ENCODE measurements around the gene RHO. TPM values are rescaled to one million over a fixed set of nuclear protein-coding genes. Genes with fewer than 3 reads are reported as not detected.

RHO gene
- total and polyA plus RNA-seq, 5 donors from 2014 or later = not detected

DNA sequence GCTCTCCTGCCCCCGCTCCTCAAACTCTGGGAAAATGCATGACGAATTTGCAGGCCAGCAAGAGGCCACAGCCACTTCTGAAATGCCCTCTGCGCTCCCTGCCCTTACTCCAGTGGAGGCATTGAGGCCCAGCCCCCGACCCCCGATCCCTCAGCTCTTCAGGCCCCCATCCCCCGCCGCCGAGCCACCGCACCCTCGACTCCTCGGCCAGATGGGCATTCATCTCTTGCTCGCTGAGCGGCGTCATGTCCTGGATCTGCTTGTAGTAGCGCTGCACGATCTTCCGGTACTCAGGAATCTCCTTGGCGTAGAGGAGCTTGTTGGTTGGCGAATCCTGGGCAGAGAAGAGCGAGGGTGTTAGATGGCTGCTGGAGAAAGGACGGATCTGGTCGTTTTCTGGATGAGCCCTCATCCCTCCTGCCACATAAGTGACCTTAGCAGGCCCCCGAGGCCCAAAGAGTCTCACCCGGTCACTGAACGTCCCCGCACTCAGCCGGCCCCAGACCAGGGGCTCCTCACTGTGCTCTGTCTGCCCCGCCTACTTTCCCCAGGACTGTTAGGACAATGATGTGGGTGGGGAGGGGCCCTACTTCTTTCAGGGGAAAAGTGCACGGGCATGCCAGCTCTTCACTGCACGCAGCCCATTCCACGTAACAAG is 28.6 kb downstream of the RHO start:
- Histone ChIP-seq H3K9me3 (ENCODE audit: control insufficient read depth in 2 of 2, low read length in 2 of 2) (no peaks in the 10 kb centered on the region), H3K4me1 (ENCODE audit: control insufficient read depth, insufficient read depth, low read length, poor library complexity, severe bottlenecking) (no peaks in the 10 kb centered on the region), H3K27ac (ENCODE audit: insufficient read depth, low read length, poor library complexity, severe bottlenecking) (no peak overlapping the region), H3K4me3 (ENCODE audit: low read depth, low read length) (no peak overlapping the region), H3K36me3 (ENCODE audit: control insufficient read depth, insufficient read depth, low read length) (no peaks in the 10 kb centered on the region), H3K27me3 (ENCODE audit: control insufficient read depth, insufficient read depth, low read length) (no peaks in the 10 kb centered on the region)
- DNase-seq (no peak), ATAC-seq (ENCODE audit: low read depth in 2 of 2) (no peak)
- Mint-ChIP-seq H3K27me3 (peaks cover 9% of the 10 kb centered on the region), H3K36me3 (no peaks in the 10 kb centered on the region), H3K9me3 (no peaks in the 10 kb centered on the region), H3K4me3 (no peak overlapping the region), H3K27ac (no peak overlapping the region), H3K4me1 (peaks cover 0 to 7% (median 5%) of the 10 kb centered on the region in 4 donors)

DNA sequence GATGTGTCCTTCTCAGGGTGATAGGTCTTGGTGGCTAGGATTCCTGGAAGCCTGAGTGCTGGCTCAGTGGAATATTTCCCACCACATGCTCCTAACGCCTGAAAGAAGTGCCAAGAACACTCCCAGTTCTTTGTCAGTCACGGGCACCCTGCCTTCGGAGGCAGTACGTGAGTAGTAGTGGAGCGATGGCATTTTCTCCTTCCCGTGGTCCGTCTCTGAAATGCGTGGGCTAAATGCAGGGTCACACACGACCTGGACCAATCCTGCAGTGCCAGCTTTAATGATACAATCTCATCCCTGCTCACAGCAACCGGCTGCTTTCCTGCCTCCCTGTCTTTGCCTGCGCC is 29.1 kb downstream of the RHO start:
- no peak overlapping the region for H3K27ac Mint-ChIP-seq
- no peak overlapping the region for H3K27ac ChIP-seq (ENCODE audit: insufficient read depth, low read length, poor library complexity, severe bottlenecking)
- peaks cover 9% of the 10 kb centered on the region for H3K27me3 Mint-ChIP-seq
- H3K9me3 ChIP-seq (ENCODE audit: control insufficient read depth in 2 of 2, low read length in 2 of 2) = no peaks in the 10 kb centered on the region
- H3K36me3 Mint-ChIP-seq = no peaks in the 10 kb centered on the region
- no peaks in the 10 kb centered on the region for H3K9me3 Mint-ChIP-seq
- DNase-seq (no peak), ATAC-seq (ENCODE audit: low read depth in 2 of 2) (no peak)
- H3K4me3 Mint-ChIP-seq = no peak overlapping the region
- H3K4me3 ChIP-seq (ENCODE audit: low read depth, low read length) = no peak overlapping the region
- no peaks in the 10 kb centered on the region for H3K36me3 ChIP-seq (ENCODE audit: control insufficient read depth, insufficient read depth, low read length)
- peaks cover 0 to 7% (median 5%) of the 10 kb centered on the region in 4 donors for H3K4me1 Mint-ChIP-seq
- H3K4me1 ChIP-seq (ENCODE audit: control insufficient read depth, insufficient read depth, low read length, poor library complexity, severe bottlenecking) = no peaks in the 10 kb centered on the region
- no peaks in the 10 kb centered on the region for H3K27me3 ChIP-seq (ENCODE audit: control insufficient read depth, insufficient read depth, low read length)

DNA sequence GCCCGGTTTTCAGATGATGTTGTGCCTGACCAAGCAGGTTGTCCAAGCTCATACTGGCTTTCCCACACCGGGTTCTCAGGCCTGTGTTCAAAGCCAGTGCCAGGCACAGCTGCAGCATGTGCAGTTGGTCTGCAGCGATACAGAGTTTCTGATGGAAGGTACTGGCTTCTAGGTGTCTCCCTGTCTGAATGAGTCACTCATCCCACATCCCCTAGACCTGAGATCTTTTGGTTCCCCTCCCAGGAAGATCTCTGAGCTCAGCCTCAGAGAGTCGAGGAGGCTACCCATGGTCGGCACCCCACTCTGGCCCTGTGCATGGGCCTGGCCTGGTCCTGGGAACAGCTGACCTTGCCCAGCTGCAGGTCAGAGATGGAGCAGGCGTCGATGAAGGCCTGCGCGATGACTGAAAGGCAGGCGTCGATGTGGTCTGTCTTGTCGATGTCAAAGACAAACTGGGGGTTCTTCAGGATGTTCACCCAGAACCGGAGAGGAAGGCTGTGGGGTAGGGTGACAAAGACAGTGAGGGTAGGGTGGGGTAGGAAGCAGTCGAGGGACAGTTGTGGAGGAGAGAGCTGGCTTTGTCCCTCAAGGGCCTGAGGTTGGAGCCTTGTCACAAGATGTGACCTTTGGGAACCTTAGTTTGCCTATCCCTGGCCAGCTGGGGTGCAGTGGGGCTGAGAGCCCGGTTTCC is 29.8 kb downstream of the RHO start:
- peaks cover 9% of the 10 kb centered on the region for H3K27me3 Mint-ChIP-seq
- no peaks in the 10 kb centered on the region for H3K36me3 Mint-ChIP-seq
- H3K4me3 Mint-ChIP-seq = no peak overlapping the region
- peaks cover 0 to 7% (median 5%) of the 10 kb centered on the region in 4 donors for H3K4me1 Mint-ChIP-seq
- ATAC-seq (ENCODE audit: low read depth in 2 of 2) (no peak), DNase-seq (no peak)
- Histone ChIP-seq H3K4me1 (ENCODE audit: control insufficient read depth, insufficient read depth, low read length, poor library complexity, severe bottlenecking) (no peaks in the 10 kb centered on the region), H3K9me3 (ENCODE audit: control insufficient read depth in 2 of 2, low read length in 2 of 2) (no peaks in the 10 kb centered on the region), H3K36me3 (ENCODE audit: control insufficient read depth, insufficient read depth, low read length) (no peaks in the 10 kb centered on the region), H3K27me3 (ENCODE audit: control insufficient read depth, insufficient read depth, low read length) (no peaks in the 10 kb centered on the region), H3K4me3 (ENCODE audit: low read depth, low read length) (no peak overlapping the region), H3K27ac (ENCODE audit: insufficient read depth, low read length, poor library complexity, severe bottlenecking) (no peak overlapping the region)
- H3K27ac Mint-ChIP-seq = no peak overlapping the region
- H3K9me3 Mint-ChIP-seq = no peaks in the 10 kb centered on the region

DNA sequence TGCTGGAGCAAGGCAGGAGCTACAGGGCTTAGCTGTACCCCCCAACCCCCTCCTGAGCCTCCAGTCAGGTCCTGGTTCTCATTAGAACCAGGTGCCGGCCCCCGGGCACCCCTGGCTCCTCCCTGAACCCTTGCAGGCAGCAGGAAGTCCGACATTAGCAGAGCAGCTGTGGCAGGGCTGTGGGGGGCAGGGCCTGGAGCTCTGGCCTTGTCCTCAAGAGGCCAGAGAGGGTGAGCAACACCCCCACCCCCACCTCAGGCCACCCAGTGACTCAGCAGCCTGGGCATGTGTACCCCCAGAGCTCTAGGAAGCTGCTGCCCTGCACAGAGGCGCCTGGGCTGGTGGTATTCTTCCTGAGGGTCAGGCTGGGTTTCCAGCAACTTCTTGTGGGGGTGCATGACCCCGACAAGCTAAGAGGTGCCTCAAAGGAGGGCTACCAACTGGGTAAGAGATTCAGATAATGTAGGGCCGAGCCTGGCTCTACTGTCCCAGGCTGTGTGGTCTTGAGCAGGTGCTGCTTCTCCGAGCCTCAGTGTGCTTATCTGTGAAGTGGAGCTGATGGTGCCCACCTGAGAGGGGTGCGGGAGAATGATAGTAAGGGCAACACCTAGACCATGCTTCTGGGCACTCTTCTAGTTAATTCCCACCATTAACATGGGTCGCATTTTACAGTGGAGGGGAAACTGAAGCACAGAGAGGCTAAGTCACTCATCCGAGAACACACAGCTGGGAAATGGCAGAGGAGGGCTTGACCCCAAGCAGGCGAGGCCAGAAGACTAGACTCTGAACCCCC is 30.5 kb downstream of the RHO start:
- no peak overlapping the region for H3K27ac Mint-ChIP-seq
- Histone ChIP-seq H3K27me3 (ENCODE audit: control insufficient read depth, insufficient read depth, low read length) (no peaks in the 10 kb centered on the region), H3K27ac (ENCODE audit: insufficient read depth, low read length, poor library complexity, severe bottlenecking) (no peak overlapping the region), H3K4me3 (ENCODE audit: low read depth, low read length) (no peak overlapping the region), H3K4me1 (ENCODE audit: control insufficient read depth, insufficient read depth, low read length, poor library complexity, severe bottlenecking) (no peaks in the 10 kb centered on the region), H3K9me3 (ENCODE audit: control insufficient read depth in 2 of 2, low read length in 2 of 2) (no peaks in the 10 kb centered on the region), H3K36me3 (ENCODE audit: control insufficient read depth, insufficient read depth, low read length) (no peaks in the 10 kb centered on the region)
- H3K4me3 Mint-ChIP-seq = no peak overlapping the region
- no peaks in the 10 kb centered on the region for H3K9me3 Mint-ChIP-seq
- H3K36me3 Mint-ChIP-seq = no peaks in the 10 kb centered on the region
- H3K4me1 Mint-ChIP-seq = peaks cover 0 to 6% (median 4%) of the 10 kb centered on the region in 4 donors
- DNase-seq = no peak
- no peak for ATAC-seq (ENCODE audit: low read depth in 2 of 2)
- H3K27me3 Mint-ChIP-seq = peaks cover 3% of the 10 kb centered on the region

DNA sequence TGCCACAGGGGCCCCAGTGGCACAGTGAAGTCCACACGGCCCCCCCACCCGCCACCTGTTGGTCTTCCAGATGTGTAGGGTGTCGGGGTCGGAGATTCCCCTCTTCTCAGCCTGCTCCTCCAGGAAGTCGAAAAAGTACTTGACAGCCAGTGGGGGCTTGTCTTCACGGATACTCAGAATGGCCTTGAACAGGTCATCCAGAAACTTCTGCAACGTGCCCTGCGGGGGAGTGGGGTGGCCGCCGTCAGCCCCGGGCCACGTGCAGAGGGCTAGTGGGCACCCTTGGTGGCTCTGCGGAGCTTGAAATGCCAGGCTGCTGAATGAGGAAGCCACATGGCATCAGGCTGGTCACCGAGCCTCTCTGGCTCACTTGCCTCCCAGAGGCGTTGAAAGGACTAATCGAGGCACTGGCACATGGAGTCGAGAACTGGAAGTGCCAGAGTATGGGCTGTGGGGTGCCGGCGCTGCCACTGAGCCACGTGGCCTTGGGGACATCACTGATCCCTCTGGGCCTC is 31.2 kb downstream of the RHO start:
- Mint-ChIP-seq H3K9me3 (no peaks in the 10 kb centered on the region), H3K36me3 (no peaks in the 10 kb centered on the region), H3K4me3 (no peak overlapping the region), H3K27me3 (no peaks in the 10 kb centered on the region), H3K4me1 (peaks cover 0 to 1% (median under 1%) of the 10 kb centered on the region in 4 donors), H3K27ac (no peak overlapping the region)
- Histone ChIP-seq H3K4me3 (ENCODE audit: low read depth, low read length) (no peak overlapping the region), H3K27ac (ENCODE audit: insufficient read depth, low read length, poor library complexity, severe bottlenecking) (no peak overlapping the region), H3K4me1 (ENCODE audit: control insufficient read depth, insufficient read depth, low read length, poor library complexity, severe bottlenecking) (no peaks in the 10 kb centered on the region), H3K27me3 (ENCODE audit: control insufficient read depth, insufficient read depth, low read length) (no peaks in the 10 kb centered on the region), H3K9me3 (ENCODE audit: control insufficient read depth in 2 of 2, low read length in 2 of 2) (no peaks in the 10 kb centered on the region), H3K36me3 (ENCODE audit: control insufficient read depth, insufficient read depth, low read length) (no peaks in the 10 kb centered on the region)
- ATAC-seq (ENCODE audit: low read depth in 2 of 2) (no peak), DNase-seq (no peak)

DNA sequence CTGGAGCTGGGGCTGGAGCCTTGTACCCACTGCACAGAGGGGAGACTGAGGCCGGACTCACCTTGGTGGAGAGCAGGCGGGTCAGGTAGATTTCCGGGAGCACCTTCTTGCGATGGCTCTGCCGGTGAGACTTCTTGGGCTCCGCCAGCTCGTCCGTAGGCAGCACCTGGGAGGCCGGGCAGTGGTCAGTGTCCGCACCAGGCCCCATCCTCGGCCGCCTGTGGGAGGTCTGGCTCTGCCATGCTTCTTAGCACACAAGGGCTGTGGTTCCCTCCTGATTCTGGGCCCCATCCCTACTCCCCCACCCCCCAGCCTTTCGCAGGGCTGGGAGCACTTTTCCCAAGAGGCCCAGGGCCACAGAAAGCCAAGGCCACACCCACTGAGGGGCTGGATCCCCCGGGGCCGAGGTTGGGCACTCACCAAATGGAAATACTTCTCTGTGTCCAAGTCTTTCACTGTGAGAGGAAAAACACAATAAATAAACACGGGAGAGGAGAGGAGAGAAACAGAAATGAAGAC is 31.9 kb downstream of the RHO start:
- Mint-ChIP-seq H3K27ac (no peak overlapping the region), H3K36me3 (no peaks in the 10 kb centered on the region), H3K9me3 (no peaks in the 10 kb centered on the region), H3K4me1 (peaks cover 0 to 1% (median 0%) of the 10 kb centered on the region in 4 donors), H3K4me3 (no peak overlapping the region), H3K27me3 (no peaks in the 10 kb centered on the region)
- Histone ChIP-seq H3K9me3 (ENCODE audit: control insufficient read depth in 2 of 2, low read length in 2 of 2) (no peaks in the 10 kb centered on the region), H3K36me3 (ENCODE audit: control insufficient read depth, insufficient read depth, low read length) (no peaks in the 10 kb centered on the region), H3K4me1 (ENCODE audit: control insufficient read depth, insufficient read depth, low read length, poor library complexity, severe bottlenecking) (no peaks in the 10 kb centered on the region), H3K4me3 (ENCODE audit: low read depth, low read length) (no peak overlapping the region), H3K27me3 (ENCODE audit: control insufficient read depth, insufficient read depth, low read length) (no peaks in the 10 kb centered on the region), H3K27ac (ENCODE audit: insufficient read depth, low read length, poor library complexity, severe bottlenecking) (no peak overlapping the region)
- ATAC-seq (ENCODE audit: low read depth in 2 of 2) = no peak
- no peak for DNase-seq

DNA sequence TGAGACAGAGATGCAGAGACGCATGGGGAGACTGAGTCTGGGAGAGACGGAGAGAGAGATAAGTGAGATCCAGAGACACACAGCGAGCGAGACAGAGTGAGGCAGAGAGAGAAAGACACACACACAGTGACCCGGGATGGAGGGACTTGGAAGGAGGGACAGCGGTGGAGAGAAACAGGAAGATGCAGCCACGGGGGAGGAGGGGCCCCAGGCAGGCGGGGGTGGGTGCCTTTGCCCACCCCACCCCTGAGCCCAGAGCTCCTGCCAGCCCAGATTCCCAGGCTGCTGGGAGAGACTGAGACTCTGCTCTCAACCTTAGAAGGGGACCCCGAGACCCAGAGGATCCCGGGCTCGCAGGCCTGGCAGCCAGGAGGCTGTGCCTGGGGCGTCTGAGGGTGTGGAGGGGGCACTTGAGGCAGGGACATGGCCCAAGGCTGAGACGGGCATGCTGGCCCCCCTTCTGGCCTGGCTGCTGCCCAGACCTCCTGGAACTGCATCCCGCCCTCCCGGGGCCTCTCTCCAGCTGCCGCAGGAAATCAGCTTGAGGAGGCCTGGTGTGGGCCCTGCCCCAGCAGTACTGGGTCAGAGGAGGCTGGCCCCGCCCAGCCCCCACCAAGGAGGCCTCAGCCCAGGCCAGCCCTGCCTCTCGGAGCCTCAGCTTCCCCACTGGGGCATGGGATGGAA is 32.6 kb downstream of the RHO start:
- H3K27me3 Mint-ChIP-seq = no peaks in the 10 kb centered on the region
- no peaks in the 10 kb centered on the region for H3K36me3 Mint-ChIP-seq
- H3K4me3 Mint-ChIP-seq = no peak overlapping the region
- no peak overlapping the region for H3K27ac Mint-ChIP-seq
- DNase-seq (no peak), ATAC-seq (ENCODE audit: low read depth in 2 of 2) (no peak)
- H3K9me3 Mint-ChIP-seq = no peaks in the 10 kb centered on the region
- no peaks in the 10 kb centered on the region for H3K36me3 ChIP-seq (ENCODE audit: control insufficient read depth, insufficient read depth, low read length)
- H3K4me3 ChIP-seq (ENCODE audit: low read depth, low read length) = no peak overlapping the region
- peaks cover 0 to 1% (median 0%) of the 10 kb centered on the region in 4 donors for H3K4me1 Mint-ChIP-seq
- H3K27me3 ChIP-seq (ENCODE audit: control insufficient read depth, insufficient read depth, low read length) = no peaks in the 10 kb centered on the region
- no peak overlapping the region for H3K27ac ChIP-seq (ENCODE audit: insufficient read depth, low read length, poor library complexity, severe bottlenecking)
- H3K4me1 ChIP-seq (ENCODE audit: control insufficient read depth, insufficient read depth, low read length, poor library complexity, severe bottlenecking) = no peaks in the 10 kb centered on the region
- H3K9me3 ChIP-seq (ENCODE audit: control insufficient read depth in 2 of 2, low read length in 2 of 2) = no peaks in the 10 kb centered on the region
